MM.1S (cell line): ENCODE results near the gene NDUFA8.

ENCODE experiments used
- DNase-seq: peaks from one replicate; pipeline ENCODE4 v3.0.0-alpha.2; 2015
- H2AFZ ChIP-seq: fragments of 300-600 bp; sonication (generic); 2 replicates; pipeline ENCODE4 v1.6.0; 2016; ENCODE audit warnings: antibody characterized with exemption, low read length
- H3F3A ChIP-seq: fragments of 300-600 bp; sonication (generic); 2 replicates; pipeline ENCODE4 v1.6.1; 2016; ENCODE audit warnings: mild to moderate bottlenecking, antibody characterized with exemption, low read length, moderate library complexity, mixed read lengths; ENCODE audit not compliant: insufficient read depth
- H3K27ac ChIP-seq: fragments of 300-600 bp; sonication (generic); 2 replicates; pipeline ENCODE4 v1.5.1; 2016; ENCODE audit warnings: mild to moderate bottlenecking, low read length
- H3K27me3 ChIP-seq: fragments of 300-600 bp; sonication (generic); replicated peaks from 2 replicates; pipeline ENCODE4 v1.6.0; 2016; ENCODE audit warnings: low read length; ENCODE audit not compliant: insufficient read depth
- H3K36me3 ChIP-seq: fragments of 300-600 bp; sonication (generic); replicated peaks from 2 replicates; pipeline ENCODE4 v1.6.1; 2016; ENCODE audit warnings: mild to moderate bottlenecking, low read length, mixed read lengths; ENCODE audit not compliant: insufficient read depth
- H3K4me1 ChIP-seq: fragments of 300-600 bp; sonication (generic); 2 replicates; pipeline ENCODE4 v1.6.1; 2016; ENCODE audit warnings: low read length, mixed read lengths
- H3K4me2 ChIP-seq: fragments of 300-600 bp; sonication (generic); 2 replicates; pipeline ENCODE4 v1.6.0; 2016; ENCODE audit warnings: low read depth, low read length
- H3K4me3 ChIP-seq: fragments of 300-600 bp; sonication (generic); 2 replicates; pipeline ENCODE4 v1.5.1; 2016; ENCODE audit warnings: low read length, mixed read lengths
- H3K79me2 ChIP-seq: fragments of 300-600 bp; sonication (generic); 2 replicates; pipeline ENCODE4 v1.6.1; 2016; ENCODE audit warnings: mixed run types, low read length, mixed read lengths
- H3K9ac ChIP-seq: fragments of 300-600 bp; sonication (generic); 2 replicates; pipeline ENCODE4 v1.6.1; 2016; ENCODE audit warnings: low read length, mixed read lengths
- H3K9me2 ChIP-seq: fragments of 300-600 bp; sonication (generic); replicated peaks from 2 replicates; pipeline ENCODE4 v1.6.1; 2016; ENCODE audit warnings: mild to moderate bottlenecking, low read length, mixed read lengths; ENCODE audit not compliant: insufficient read depth
- H3K9me3 ChIP-seq: fragments of 300-600 bp; sonication (generic); replicated peaks from 2 replicates; pipeline ENCODE4 v1.6.1; 2016; ENCODE audit warnings: mild to moderate bottlenecking, low read length, mixed read lengths; ENCODE audit not compliant: insufficient read depth
- H4K20me1 ChIP-seq: fragments of 300-600 bp; sonication (generic); 2 replicates; pipeline ENCODE4 v1.6.1; 2016; ENCODE audit warnings: mild to moderate bottlenecking, low read length, moderate library complexity, mixed read lengths; ENCODE audit not compliant: insufficient read depth
- EZH2 ChIP-seq: fragments of 300-600 bp; sonication (generic); optimal IDR thresholded peaks from 2 replicates; pipeline ENCODE3; 2017; ENCODE audit warnings: low read depth, mild to moderate bottlenecking, antibody characterized with exemption, low read length, mixed read lengths
- EZH2phosphoT487 ChIP-seq: fragments of 300-600 bp; sonication (generic); IDR thresholded peaks from 2 replicates; pipeline ENCODE4 v1.6.1; 2018; ENCODE audit warnings: antibody characterized with exemption, low read length
- TF ChIP-seq, protein P1 (sequence below): fragments of 300-600 bp; sonication (generic); IDR thresholded peaks from 2 replicates; pipeline ENCODE4 v1.5.1; 2016; ENCODE audit warnings: antibody characterized with exemption, low read length, mixed read lengths

The NDUFA8 gene

DNA sequence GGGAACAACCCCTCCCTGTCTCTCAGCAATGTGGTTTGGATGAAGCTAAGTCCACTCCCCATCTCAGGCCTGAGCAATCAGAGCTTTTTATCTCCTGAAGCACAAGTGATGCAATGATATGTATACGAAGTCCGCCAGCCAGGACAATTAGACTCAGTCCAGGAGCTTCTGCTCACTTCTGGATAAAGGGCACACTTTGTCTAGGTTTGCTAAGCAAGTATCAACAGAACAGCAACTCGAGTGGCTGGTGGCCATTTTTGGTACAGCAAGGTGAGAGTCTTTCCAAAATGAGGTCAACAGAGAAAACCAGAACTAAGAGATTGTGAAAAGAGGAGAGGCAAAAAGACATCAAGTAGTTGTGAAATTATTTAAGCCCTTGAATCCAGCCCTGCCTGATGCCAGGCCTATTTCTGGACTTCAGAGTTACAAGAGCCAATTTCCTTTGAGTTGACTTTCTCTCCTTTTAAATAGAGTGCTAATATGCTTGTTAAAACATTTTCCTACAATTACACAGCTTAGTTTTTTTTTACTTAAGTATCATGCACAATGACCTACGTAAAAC, 8.2 kb downstream of the NDUFA8 start:
- Histone ChIP-seq H3K4me1 (no peaks in the 10 kb centered on the region), H3K27ac (no peak overlapping the region), H3K9ac (no peak overlapping the region), H3K4me2 (no peak overlapping the region), H3F3A (no peaks in the 10 kb centered on the region), H3K27me3 (no peaks in the 10 kb centered on the region), H2AFZ (no peak overlapping the region), H3K4me3 (no peak overlapping the region), H3K36me3 (peaks cover 3% of the 10 kb centered on the region; the same call in 1 of the 2 replicates), H3K79me2 (peaks cover 52% of the 10 kb centered on the region), H3K9me3 (no peaks in the 10 kb centered on the region), H3K9me2 (no peaks in the 10 kb centered on the region), H4K20me1 (0 out of 2 replicates have a peak, but pooled peaks cover 8% of the 10 kb centered on the region)
- TF ChIP-seq, protein P1, sequence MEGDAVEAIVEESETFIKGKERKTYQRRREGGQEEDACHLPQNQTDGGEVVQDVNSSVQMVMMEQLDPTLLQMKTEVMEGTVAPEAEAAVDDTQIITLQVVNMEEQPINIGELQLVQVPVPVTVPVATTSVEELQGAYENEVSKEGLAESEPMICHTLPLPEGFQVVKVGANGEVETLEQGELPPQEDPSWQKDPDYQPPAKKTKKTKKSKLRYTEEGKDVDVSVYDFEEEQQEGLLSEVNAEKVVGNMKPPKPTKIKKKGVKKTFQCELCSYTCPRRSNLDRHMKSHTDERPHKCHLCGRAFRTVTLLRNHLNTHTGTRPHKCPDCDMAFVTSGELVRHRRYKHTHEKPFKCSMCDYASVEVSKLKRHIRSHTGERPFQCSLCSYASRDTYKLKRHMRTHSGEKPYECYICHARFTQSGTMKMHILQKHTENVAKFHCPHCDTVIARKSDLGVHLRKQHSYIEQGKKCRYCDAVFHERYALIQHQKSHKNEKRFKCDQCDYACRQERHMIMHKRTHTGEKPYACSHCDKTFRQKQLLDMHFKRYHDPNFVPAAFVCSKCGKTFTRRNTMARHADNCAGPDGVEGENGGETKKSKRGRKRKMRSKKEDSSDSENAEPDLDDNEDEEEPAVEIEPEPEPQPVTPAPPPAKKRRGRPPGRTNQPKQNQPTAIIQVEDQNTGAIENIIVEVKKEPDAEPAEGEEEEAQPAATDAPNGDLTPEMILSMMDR: no peak
- TF ChIP-seq EZH2 (no peak), EZH2phosphoT487 (no peak)
- DNase-seq: no peak

DNA sequence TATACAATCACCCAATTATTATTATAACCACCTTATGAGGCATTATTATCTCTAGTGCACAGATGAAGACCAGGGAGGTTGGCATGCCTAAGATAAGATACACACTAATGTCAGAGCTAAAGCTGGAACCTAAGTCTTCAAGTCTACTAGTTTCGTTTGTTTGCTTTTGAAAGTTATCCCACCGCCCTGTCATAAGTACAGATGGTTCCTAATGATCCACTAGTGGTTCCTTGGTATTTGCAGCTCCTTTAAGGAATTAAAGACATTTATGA, 14.1 kb downstream of the NDUFA8 start:
- Histone ChIP-seq H3K79me2 (peaks cover 11% of the 10 kb centered on the region), H3K36me3 (peaks cover 3% of the 10 kb centered on the region; the same call in 1 of the 2 replicates), H3K27ac (no peak overlapping the region), H3K27me3 (no peaks in the 10 kb centered on the region), H3K4me3 (no peak overlapping the region), H3K9me3 (no peaks in the 10 kb centered on the region), H3K4me1 (no peaks in the 10 kb centered on the region), H3K4me2 (no peak overlapping the region), H3K9ac (no peak overlapping the region), H3F3A (no peaks in the 10 kb centered on the region), H3K9me2 (no peaks in the 10 kb centered on the region), H2AFZ (no peak overlapping the region), H4K20me1 (no peaks in the 10 kb centered on the region)
- DNase-seq: no peak
- TF ChIP-seq EZH2 (no peak), EZH2phosphoT487 (no peak)
- TF ChIP-seq, protein P1: no peak

DNA sequence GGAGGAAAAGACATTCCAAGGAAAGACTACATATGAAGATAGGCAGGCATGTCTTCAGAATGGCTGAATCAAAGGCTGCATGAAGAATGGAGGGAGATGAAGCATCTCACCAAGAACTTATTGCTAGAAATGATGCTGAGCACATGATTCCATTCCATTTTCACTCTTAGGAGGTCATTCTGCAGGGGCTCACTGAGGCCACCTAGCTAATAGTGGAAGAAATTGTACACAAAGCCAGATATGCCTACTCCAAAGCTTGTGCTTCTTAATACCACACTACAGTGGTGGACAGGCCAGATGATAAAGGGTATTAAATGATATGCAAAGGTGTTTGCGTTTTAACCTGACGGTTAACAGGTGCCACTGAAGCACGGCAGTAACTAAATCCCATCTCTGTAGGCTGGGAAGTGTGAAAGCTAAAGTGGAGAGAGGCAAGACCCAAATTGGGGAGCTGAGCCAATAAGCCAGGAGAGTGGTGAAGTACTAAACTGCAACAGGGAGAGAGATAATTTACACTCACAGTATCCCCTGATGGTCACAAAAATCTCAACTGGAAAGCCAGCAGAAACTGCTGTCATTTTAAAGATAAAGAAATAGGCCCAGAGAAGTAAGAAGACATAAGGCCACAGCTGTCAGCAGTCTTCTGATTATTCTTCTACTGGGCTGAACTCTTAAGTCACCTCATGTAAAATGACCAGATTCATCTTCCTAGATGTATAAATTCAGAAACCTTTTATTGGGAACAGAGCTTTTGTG, 14.6 kb downstream of the NDUFA8 start:
- Histone ChIP-seq H3K4me1 (no peaks in the 10 kb centered on the region), H2AFZ (no peak overlapping the region), H3K27me3 (no peaks in the 10 kb centered on the region), H3K4me3 (no peak overlapping the region), H3K9me2 (no peaks in the 10 kb centered on the region), H3F3A (no peaks in the 10 kb centered on the region), H3K9ac (no peak overlapping the region), H3K27ac (no peak overlapping the region), H3K79me2 (peaks cover 7% of the 10 kb centered on the region), H3K4me2 (no peak overlapping the region), H4K20me1 (no peaks in the 10 kb centered on the region), H3K36me3 (peaks cover 3% of the 10 kb centered on the region; the same call in 1 of the 2 replicates), H3K9me3 (no peaks in the 10 kb centered on the region)
- peak; percentile 13 for DNase-seq
- TF ChIP-seq EZH2phosphoT487: no peak
- TF ChIP-seq, protein P1: peak; percentile 39
